Lung (tissue), 12 donors: Measurements from ENCODE around the gene MAB21L4. TPM values are rescaled to one million over a fixed set of nuclear protein-coding genes. Genes with fewer than 3 reads are reported as not detected.

Experiments
- ATAC-seq: fragments of 200-7000 bp; cut with Tn5 transposase; one replicate; pipeline ENCODE4 v1.9.1; 2020; ENCODE audit warnings: moderate number of reproducible peaks; ENCODE audit not compliant: insufficient read depth, low FRiP score
- DNase-seq, 3 donors: peaks; one replicate each; pipeline ENCODE4 v3.0.0-alpha.2; 2013 to 2017
- H3K27ac ChIP-seq, 2 donors: one replicate each; pipeline ENCODE4 v1.5.1; 2013; ENCODE audit warnings: mild to moderate bottlenecking in 2 of 2, moderate library complexity in 2 of 2, control low read depth in 1 of 2, inconsistent platforms in 1 of 2, low read depth in 1 of 2, low read length in 1 of 2
- H3K27me3 ChIP-seq, 3 donors: one replicate each; pipeline ENCODE4 v1.5.1; 2013; ENCODE audit warnings: low read length in 2 of 3; ENCODE audit not compliant: control insufficient read depth in 3 of 3, insufficient read depth in 3 of 3
- H3K36me3 ChIP-seq, 4 donors: one replicate each; pipeline ENCODE4 v1.5.1; 2013; ENCODE audit warnings: low read length in 4 of 4, mild to moderate bottlenecking in 1 of 4, moderate library complexity in 1 of 4; ENCODE audit not compliant: control insufficient read depth in 4 of 4, insufficient read depth in 4 of 4
- H3K4me1 ChIP-seq, 5 donors: one replicate each; pipeline ENCODE4 v1.5.1; 2013; ENCODE audit warnings: low read length in 5 of 5, mild to moderate bottlenecking in 2 of 5, moderate library complexity in 1 of 5; ENCODE audit not compliant: control insufficient read depth in 5 of 5, insufficient read depth in 5 of 5
- H3K4me3 ChIP-seq: one replicate; pipeline ENCODE4 v1.5.1; 2013; ENCODE audit warnings: mild to moderate bottlenecking, control low read depth, moderate library complexity
- H3K9ac ChIP-seq, 2 donors: one replicate each; pipeline ENCODE4 v1.5.1; 2013; ENCODE audit warnings: low read length in 2 of 2, control low read depth in 1 of 2; ENCODE audit not compliant: insufficient read depth in 1 of 2
- H3K9me3 ChIP-seq, 4 donors: one replicate each; pipeline ENCODE4 v1.5.1; 2013; ENCODE audit warnings: low read length in 3 of 4, mild to moderate bottlenecking in 1 of 4, moderate library complexity in 1 of 4; ENCODE audit not compliant: control insufficient read depth in 4 of 4, insufficient read depth in 3 of 4
- CTCF ChIP-seq: IDR thresholded peaks from 2 replicates; pipeline ENCODE4 v1.5.1; 2012; ENCODE audit warnings: mild to moderate bottlenecking; ENCODE audit errors: control extremely low read depth, extremely low read depth
- WGBS, 2 donors: extraction: QIAGEN DNeasy Blood & Tissue Kit; methylation state at CpG; one replicate each; pipeline ENCODE4 v1.1.7; 2013; 5-methylcytosine and 5-hydroxymethylcytosine counted together
- polyA plus RNA-seq, 2 donors: library from polyadenylated mRNA; stranded (reverse); fragments of 200-250 nt; gene quantifications; one replicate each; pipeline ENCODE4 v1.2.1, GENCODE V29; 2013
- total RNA-seq, 2 donors: library from RNA; depleted of rRNA in 1 of 2; stranded (reverse); fragments of >200 nt in 1 of 2; gene quantifications; one replicate each; pipeline ENCODE4 v1.2.1, GENCODE V29; 2014 to 2021
- donor health status: control.
- donor health status: control.
- donor health status: Bipolar disorder and iron deficiency.
- donor health status: healthy.
- donor health status: DM: yes; HTN: yes; CAD: no.

MAB21L4 gene
- total and polyA plus RNA-seq, 4 donors, result 2.9 to 21.1 (median 6.8) TPM

- no peak for TF ChIP-seq CTCF
- no peak overlapping the region for H3K9ac ChIP-seq
- H3K27ac ChIP-seq, result no peak overlapping the region
- no peaks in the 10 kb centered on the region for H3K27me3 ChIP-seq
- ATAC-seq (no peak), DNase-seq (no peak)
- 88 to 97% methylated on average over 11 of the region's 11 CpGs for WGBS, 2 donors
- no peaks in the 10 kb centered on the region for H3K4me1 ChIP-seq
- no peaks in the 10 kb centered on the region for H3K36me3 ChIP-seq
- peaks cover 0 to 6% (median 0%) of the 10 kb centered on the region in 4 donors for H3K9me3 ChIP-seq
- no peak overlapping the region for H3K4me3 ChIP-seq
Observed at GRCh38 chr2:240850026-240850425, 45.9 kb downstream of the MAB21L4 start.

GRCh38 chr2:240848900-240849680 is 46.9 kb downstream of the MAB21L4 start:
- H3K4me3 ChIP-seq, result no peak overlapping the region
- no peak for ATAC-seq

GRCh38 chr2:240847817-240848216 is 48.1 kb downstream of the MAB21L4 start:
- TF ChIP-seq CTCF, result no peak
- ATAC-seq (no peak), DNase-seq (no peak)
- 92 to 93% methylated on average over 8 to 13 of the region's 13 CpGs for WGBS, 2 donors
- Histone ChIP-seq H3K27ac (no peak overlapping the region), H3K27me3 (peaks cover 0 to 2% (median 0%) of the 10 kb centered on the region in 3 donors), H3K4me3 (no peak overlapping the region), H3K9me3 (no peaks in the 10 kb centered on the region), H3K36me3 (no peaks in the 10 kb centered on the region), H3K9ac (no peak overlapping the region), H3K4me1 (no peaks in the 10 kb centered on the region)

More at GRCh38 chr2:240848900-240849680, 46.9 kb downstream of the MAB21L4 start:
- Histone ChIP-seq H3K27me3 (no peaks in the 10 kb centered on the region), H3K36me3 (no peaks in the 10 kb centered on the region), H3K4me1 (no peaks in the 10 kb centered on the region), H3K9ac (no peak overlapping the region), H3K9me3 (no peaks in the 10 kb centered on the region), H3K27ac (no peak overlapping the region)
- DNase-seq, result no peak
- WGBS, 2 donors, result 79% methylated on average over 12 of the region's 12 CpGs
- no peak for TF ChIP-seq CTCF
